K562 (cell line): Measurements from ENCODE around the gene DDX50. TPM values are rescaled to one million over a fixed set of nuclear protein-coding genes. Genes with fewer than 3 reads are reported as not detected.

ENCODE experiments used
- CHD7 ChIP-seq: fragments of 200-600 bp; sonication (generic); IDR thresholded peaks from one replicate; pipeline ENCODE4 v1.6.1; 2012; ENCODE audit warnings: mild to moderate bottlenecking, low read depth, low read length, inconsistent platforms
- FOXP4 ChIP-seq: sonication (generic); formaldehyde crosslinking; IDR thresholded peaks from 2 replicates; pipeline ENCODE4 v1.8.0; 2022; ENCODE audit warnings: mild to moderate bottlenecking, missing genetic modification reagents, borderline replicate concordance
- HNRNPLL ChIP-seq: fragments of 200-400 bp; formaldehyde crosslinking; IDR thresholded peaks from 2 replicates; pipeline ENCODE4 v1.6.1; 2017; ENCODE audit warnings: low read length, low read depth, mild to moderate bottlenecking; ENCODE audit not compliant: poor library complexity, severe bottlenecking
- MAZ ChIP-seq, 2 experiments: fragments of 450-650 bp in 1 of 2; sonication (generic) in 1 of 2; formaldehyde crosslinking; IDR thresholded peaks in 1 of 2; conservative IDR thresholded peaks in 1 of 2; 2 replicates each; pipeline versions ENCODE4 v1.4.0 to v1.5.0; 2020; ENCODE audit warnings: mild to moderate bottlenecking in 1 of 2, missing genetic modification reagents in 1 of 2
- NBN ChIP-seq: fragments of 450-650 bp; IDR thresholded peaks from 2 replicates; pipeline ENCODE4 v1.6.1; 2016; ENCODE audit warnings: low read depth, mild to moderate bottlenecking
- SMARCA5 ChIP-seq: fragments of 450-650 bp; IDR thresholded peaks from 2 replicates; pipeline ENCODE4 v1.6.1; 2016
- SP1 ChIP-seq: sonication (generic); formaldehyde crosslinking; IDR thresholded peaks from 2 replicates; pipeline ENCODE4 v1.8.1; 2022; ENCODE audit warnings: mild to moderate bottlenecking, missing genetic modification reagents
- TAL1 ChIP-seq: fragments of 450-650 bp; IDR thresholded peaks from 2 replicates; pipeline ENCODE4 v1.6.1; 2016; ENCODE audit warnings: mild to moderate bottlenecking
- ZNF263 ChIP-seq: sonication (generic); formaldehyde crosslinking; IDR thresholded peaks from 2 replicates; pipeline ENCODE4 v1.8.0; 2022; ENCODE audit warnings: mild to moderate bottlenecking, missing genetic modification reagents, borderline replicate concordance
- polyA plus RNA-seq, 8 experiments: library from polyadenylated mRNA; depleted of rRNA in 4 of 8; stranded (reverse) in 5 of 8; unstranded in 3 of 8; fragments of >200 nt; fragmentation: Nextera tagmentation in 2 of 8; fragmentation: Illumina TruSeq in 1 of 8; extraction: Ambion mirVana in 2 of 8; extraction: Trizol in 1 of 8; gene quantifications; 2 replicates each; pipeline versions ENCODE4 v1.2.1 to v1.2.3, GENCODE V29; 2011 to 2014; ENCODE audit warnings: inconsistent platforms in 1 of 8, missing spikeins in 1 of 8
- total RNA-seq, 7 experiments: library from RNA; depleted of rRNA in 6 of 7; stranded (reverse); fragments of >200 nt in 6 of 7; fragmentation: Illumina TruSeq in 2 of 7; extraction: Trizol in 2 of 7; gene quantifications; 2 replicates each; pipeline versions ENCODE4 v1.2.1 to v1.2.3, GENCODE V29; 2011 to 2021; ENCODE audit warnings: low replicate concordance in 1 of 7

The DDX50 gene
- total and polyA plus RNA-seq, 9 of the 15 experiments (the other 6 are each of a cell fraction or from before 2014, with no cell fraction given) = 36.7 to 86.8 (median 57.4) TPM

DNA sequence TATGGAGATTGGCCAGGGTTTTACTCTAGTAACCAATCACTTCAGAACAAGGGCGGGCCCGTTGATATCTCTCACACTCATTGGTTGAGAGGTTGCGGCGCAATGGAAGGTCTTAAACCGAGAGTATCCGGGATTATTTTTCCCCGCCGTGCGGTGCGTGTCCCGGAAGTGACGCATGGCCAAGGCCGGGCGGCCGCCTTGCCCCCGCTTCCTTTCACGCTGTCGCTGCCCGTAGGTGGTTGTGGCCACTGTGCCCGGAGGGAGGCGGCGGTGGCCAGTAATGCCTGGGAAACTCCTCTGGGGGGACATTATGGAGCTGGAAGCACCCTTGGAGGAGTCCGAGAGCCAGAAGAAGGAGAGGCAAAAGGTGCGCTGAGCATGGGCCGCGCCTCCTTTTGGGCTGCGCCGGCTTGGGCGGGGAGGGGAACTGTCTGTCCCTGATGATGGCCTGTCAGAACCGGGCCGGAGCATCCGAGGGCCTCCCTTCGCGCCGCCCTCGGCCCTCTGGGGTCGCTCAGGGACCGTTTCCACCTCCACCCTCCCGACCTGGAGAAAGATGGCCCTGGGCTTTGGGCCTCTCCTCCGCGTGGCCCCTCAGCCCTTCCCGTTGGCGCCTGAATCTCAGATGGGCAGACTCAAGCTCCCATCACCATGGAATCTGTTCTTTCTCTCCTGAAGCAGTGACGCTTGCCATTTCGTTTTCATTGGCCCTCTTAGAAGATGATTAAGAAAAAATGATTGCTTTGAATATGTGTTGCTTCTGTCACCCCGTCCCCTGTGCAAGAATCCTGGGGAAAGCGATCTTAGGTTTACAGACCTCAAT, at the start of gene DDX50 (continued):
- TF ChIP-seq CHD7 (no peak), TAL1 (no peak), SP1 (peak; percentile 69; the same call in 1 of the 2 replicates), FOXP4 (CRISPR knock-in tag) (peak; percentile 93; the same call in 1 of the 2 replicates), MAZ (CRISPR knock-in tag; conservative IDR thresholded peaks at IDR 0.05 in 1 of 2, IDR thresholded peaks at IDR 0.05 in 1 of 2) (peak; percentile 60 to 90), HNRNPLL (peak; percentile 62), ZNF263 (CRISPR knock-in tag) (no peak), SMARCA5 (no peak), NBN (peak; percentile 41; the same call in 1 of the 2 replicates)
